HCT116 (cell line): Measurements from ENCODE around the gene IPO7. TPM values are rescaled to one million over a fixed set of nuclear protein-coding genes. Genes with fewer than 3 reads are reported as not detected.

Experiments used
- ATAC-seq: fragments of 200-7000 bp; cut with Tn5 transposase; 2 replicates; pipeline ENCODE4 v1.9.1; 2020; ENCODE audit warnings: mild to moderate bottlenecking, moderate library complexity
- BruUV-seq: library from RNA; stranded (reverse); fragments of 400-500 nt; replicated peaks from 2 replicates; lab custom pipeline; 2021; lab: Mats Ljungman, UMichigan
- CTCF ChIA-PET: fragments of 300-600 bp; sonication (Branson Sonifier 250); formaldehyde crosslinking; loops from one replicate; lab custom pipeline; 2021; ENCODE audit warnings: antibody characterized with exemption; lab: Charles Lee
- POLR2A ChIA-PET: fragments of 300-600, 350-600 bp; sonication (Branson Sonifier 250); formaldehyde crosslinking; loops from one replicate; lab custom pipeline; 2021; ENCODE audit warnings: antibody characterized with exemption; lab: Charles Lee
- RAD21 ChIA-PET, 2 experiments: fragments of 300-600 bp; sonication (Branson Sonifier 250); formaldehyde crosslinking; loops; one replicate each; lab custom pipeline; 2023; ENCODE audit warnings: low total read pairs in 2 of 2; ENCODE audit not compliant: uncharacterized antibody in 2 of 2, unreplicated experiment in 2 of 2, low non-redundant PET in 1 of 2; lab: Charles Lee
- DNase-seq: peaks from one replicate; pipeline ENCODE4 v3.0.0-alpha.2; 2010; ENCODE audit warnings: low read depth, low spot score
- H2AFZ ChIP-seq: fragments of 200-600 bp; shearing (Covaris generic), sonication (generic); 2 replicates; pipeline ENCODE4 v1.6.1; 2017; ENCODE audit warnings: low read depth, mixed run types, mixed read lengths, antibody characterized with exemption, low read length; ENCODE audit not compliant: poor library complexity, severe bottlenecking
- H3K27ac ChIP-seq: 2 replicates; pipeline ENCODE4 v1.5.1; 2012; ENCODE audit warnings: low read depth, low read length
- H3K27me3 ChIP-seq: fragments of 200-600 bp; sonication (generic); 2 replicates; pipeline ENCODE4 v1.6.1; 2016; ENCODE audit warnings: mixed run types, low read length, mixed read lengths; ENCODE audit not compliant: insufficient read depth
- H3K36me3 ChIP-seq, 2 experiments: fragments of 200-500 bp in 1 of 2; fragments of 200-600 bp in 1 of 2; sonication (Bioruptor generic) in 1 of 2; sonication (generic) in 1 of 2; 2 replicates each; pipeline versions ENCODE4 v1.5.1 to v1.6.1; 2014 to 2016; ENCODE audit warnings: low read length in 2 of 2, inconsistent platforms in 1 of 2, mixed read lengths in 1 of 2, mixed run types in 1 of 2; ENCODE audit not compliant: insufficient read depth in 2 of 2, control insufficient read depth in 1 of 2
- H3K4me1 ChIP-seq, 2 experiments: fragments of 200-600 bp in 1 of 2; sonication (generic) in 1 of 2; 2 replicates each; pipeline versions ENCODE4 v1.5.1 to v1.6.1; 2012 to 2017; ENCODE audit warnings: low read length in 2 of 2, inconsistent platforms in 1 of 2, mild to moderate bottlenecking in 1 of 2, mixed read lengths in 1 of 2, mixed run types in 1 of 2, moderate library complexity in 1 of 2; ENCODE audit not compliant: insufficient read depth in 2 of 2, control insufficient read depth in 1 of 2
- H3K4me2 ChIP-seq: fragments of 200-600 bp; sonication (generic); 2 replicates; pipeline ENCODE4 v1.6.1; 2017; ENCODE audit warnings: mixed run types, low read length, mixed read lengths
- H3K4me3 ChIP-seq, 2 experiments: fragments of 200-600 bp in 1 of 2; sonication (generic) in 1 of 2; replicated peaks in 1 of 2; 2 replicates each; pipeline ENCODE4 v1.5.1; 2011 to 2016; ENCODE audit warnings: low read length in 2 of 2, control low read depth in 1 of 2, low read depth in 1 of 2, mild to moderate bottlenecking in 1 of 2, mixed read lengths in 1 of 2, mixed run types in 1 of 2
- H3K79me2 ChIP-seq: fragments of 200-600 bp; sonication (generic); 2 replicates; pipeline ENCODE4 v1.6.1; 2017; ENCODE audit warnings: mild to moderate bottlenecking, mixed run types, low read length, moderate library complexity, mixed read lengths; ENCODE audit not compliant: insufficient read depth
- H3K9ac ChIP-seq: fragments of 200-600 bp; sonication (generic); 2 replicates; pipeline ENCODE4 v1.6.1; 2016; ENCODE audit warnings: low read length, mixed read lengths
- H3K9me2 ChIP-seq: fragments of 200-600 bp; sonication (generic), shearing (Covaris generic); 2 replicates; pipeline ENCODE4 v1.6.1; 2017; ENCODE audit warnings: mixed run types, mild to moderate bottlenecking, moderate library complexity; ENCODE audit not compliant: insufficient read depth
- H3K9me3 ChIP-seq, 2 experiments: fragments of 200-500 bp in 1 of 2; fragments of 200-600 bp in 1 of 2; sonication (Bioruptor generic) in 1 of 2; sonication (generic) in 1 of 2; 2 replicates each; pipeline ENCODE4 v1.6.1; 2014 to 2017; ENCODE audit warnings: low read length in 2 of 2, mixed read lengths in 2 of 2, inconsistent platforms in 1 of 2, low read depth in 1 of 2, mild to moderate bottlenecking in 1 of 2, mixed run types in 1 of 2, moderate library complexity in 1 of 2; ENCODE audit not compliant: control insufficient read depth in 1 of 2, insufficient read depth in 1 of 2
- H4K20me1 ChIP-seq: fragments of 200-600 bp; sonication (generic), shearing (Covaris generic); 2 replicates; pipeline ENCODE4 v1.6.1; 2017; ENCODE audit warnings: mixed run types, mild to moderate bottlenecking, moderate library complexity; ENCODE audit not compliant: insufficient read depth
- ATF3 ChIP-seq: IDR thresholded peaks from 2 replicates; pipeline ENCODE4 v1.6.1; 2012
- CBX3 ChIP-seq: IDR thresholded peaks from 2 replicates; pipeline ENCODE4 v1.6.1; 2012; ENCODE audit warnings: low read depth
- CEBPB ChIP-seq: IDR thresholded peaks from 2 replicates; pipeline ENCODE4 v1.6.1; 2012; ENCODE audit warnings: low read depth
- EGR1 ChIP-seq: IDR thresholded peaks from 2 replicates; pipeline ENCODE4 v1.6.1; 2012; ENCODE audit warnings: low read depth
- EZH2 ChIP-seq: fragments of 200-600 bp; sonication (generic); IDR thresholded peaks from 2 replicates; pipeline ENCODE4 v1.6.1; 2017; ENCODE audit warnings: antibody characterized with exemption, mixed run types
- EZH2phosphoT487 ChIP-seq: fragments of 200-600 bp; IDR thresholded peaks from 2 replicates; pipeline ENCODE4 v1.6.1; 2018; ENCODE audit warnings: antibody characterized with exemption, borderline replicate concordance
- POLR2A ChIP-seq: IDR thresholded peaks from 2 replicates; pipeline ENCODE4 v1.7.0; 2011; ENCODE audit warnings: borderline replicate concordance; ENCODE audit not compliant: insufficient read depth, insufficient read length; ENCODE audit errors: extremely low read depth
- POLR2AphosphoS5 ChIP-seq: IDR thresholded peaks from 2 replicates; pipeline ENCODE4 v1.6.1; 2011; ENCODE audit warnings: mild to moderate bottlenecking, low read depth, low read length, moderate library complexity
- RAD21 ChIP-seq: IDR thresholded peaks from 2 replicates; pipeline ENCODE4 v1.6.1; 2012; ENCODE audit warnings: low read depth, mild to moderate bottlenecking
- SIN3A ChIP-seq: IDR thresholded peaks from 2 replicates; pipeline ENCODE4 v1.6.1; 2012; ENCODE audit warnings: low read depth
- SP1 ChIP-seq: IDR thresholded peaks from 2 replicates; pipeline ENCODE4 v1.6.1; 2012; ENCODE audit warnings: low read depth
- SRF ChIP-seq: IDR thresholded peaks from 2 replicates; pipeline ENCODE4 v1.6.1; 2012; ENCODE audit warnings: low read depth
- TCF7L2 ChIP-seq: IDR thresholded peaks from 2 replicates; pipeline ENCODE4 v1.7.0; 2011; ENCODE audit warnings: borderline replicate concordance, inconsistent platforms; ENCODE audit not compliant: insufficient read depth, insufficient read length; ENCODE audit errors: extremely low read depth
- YY1 ChIP-seq: IDR thresholded peaks from 2 replicates; pipeline ENCODE4 v1.6.1; 2011; ENCODE audit warnings: low read length, low read depth, moderate library complexity, mild to moderate bottlenecking; ENCODE audit not compliant: insufficient replicate concordance; ENCODE audit errors: extremely low read depth
- ZBTB33 ChIP-seq: IDR thresholded peaks from 2 replicates; pipeline ENCODE4 v1.6.1; 2011; ENCODE audit warnings: mild to moderate bottlenecking, low read length, moderate library complexity; ENCODE audit not compliant: insufficient replicate concordance; ENCODE audit errors: extremely low read depth
- intact Hi-C: fragments of 100-400 bp; cut with micrococcal nuclease; formaldehyde crosslinking; loops from 2 replicates; pipeline ENCODE4 v1.10.0; 2022
- total RNA-seq: library from RNA; stranded (reverse); gene quantifications from one replicate; pipeline ENCODE4 v1.2.1, GENCODE V29; 2021; ENCODE audit not compliant: unreplicated experiment

IPO7 gene
- total RNA-seq, 1 experiment from 2014 or later = 186 TPM

GRCh38 chr11:9397746-9398680 lies 13.6 kb downstream of the IPO7 start:
- Histone ChIP-seq H4K20me1 (peaks cover 64% of the 10 kb centered on the region), H3K27ac (no peak overlapping the region), H3K36me3 (peaks cover under 1 to 27% of the 10 kb centered on the region in 2 experiments), H3K9ac (no peak overlapping the region; the same call in 1 of the 2 replicates), H3K4me1 (peaks cover 0 to 22% of the 10 kb centered on the region in 2 experiments; a peak in 1 of 4 replicates), H3K9me2 (no peaks in the 10 kb centered on the region), H3K4me3 (no peak overlapping the region), H3K27me3 (no peaks in the 10 kb centered on the region), H3K4me2 (no peak overlapping the region; the same call in 1 of the 2 replicates), H3K9me3 (no peaks in the 10 kb centered on the region), H2AFZ (no peak overlapping the region), H3K79me2 (peaks cover 99% of the 10 kb centered on the region)
- DNase-seq (no peak), ATAC-seq (no peak)
- TF ChIP-seq POLR2AphosphoS5 = no peak
- TF ChIP-seq ZBTB33 = no peak
- TF ChIP-seq EGR1 = no peak
- no peak for TF ChIP-seq POLR2A
- no peak for TF ChIP-seq CBX3
- no peak for TF ChIP-seq CEBPB
- TF ChIP-seq RAD21 = no peak
- no peak for TF ChIP-seq SP1
- no peak for TF ChIP-seq TCF7L2
- no peak for TF ChIP-seq EZH2
- no peak for TF ChIP-seq YY1
- TF ChIP-seq EZH2phosphoT487 = no peak
- no peak for TF ChIP-seq SRF
- no peak for TF ChIP-seq SIN3A
- no peak for TF ChIP-seq ATF3
- CTCF ChIA-PET = no interaction called here
- intact Hi-C loops = loop anchor here (10.0 kb wide), 1 partner anchor 233 kb away; no protein-coding TSS in a partner anchor
- POLR2A ChIA-PET = no interaction called here
- RAD21 ChIA-PET = no interaction called here
- no TSS peak for BruUV-seq
